A673 (cell line): ENCODE measurements around the gene RASGEF1C.

Experiments used
- CTCF ChIP-seq: fragments of 300-800, 200-600 bp; sonication (generic); conservative IDR thresholded peaks from 2 replicates; pipeline ENCODE4 v1.5.1; 2017; ENCODE audit warnings: low read depth, mild to moderate bottlenecking, antibody characterized with exemption, low read length, moderate library complexity, mixed read lengths
- EZH2 ChIP-seq: fragments of 200-600 bp; sonication (generic); IDR thresholded peaks from 2 replicates; pipeline ENCODE4 v1.6.1; 2017; ENCODE audit warnings: borderline replicate concordance, low read depth, mild to moderate bottlenecking, mixed read lengths, antibody characterized with exemption, low read length; ENCODE audit not compliant: poor library complexity, severe bottlenecking

- TF ChIP-seq CTCF (no peak), EZH2 (no peak)
These were observed 68.4 kb downstream of the RASGEF1C start for GRCh38 chr5:180140571-180140970.
